Osteoblast (primary cell): ENCODE data around the gene SHROOM3. TPM values are rescaled to one million over a fixed set of nuclear protein-coding genes. Genes with fewer than 3 reads are reported as not detected.
A peak's percentile ranks its signal among the peaks of the same experiment; 100 is the strongest.

ENCODE experiments used
- DNase-seq: peaks from one replicate; pipeline ENCODE4 v3.0.0; 2011; ENCODE audit warnings: low spot score, mixed read lengths; ENCODE audit not compliant: insufficient read length; ENCODE audit errors: missing footprints
- H2AFZ ChIP-seq: 2 replicates; pipeline ENCODE4 v1.6.0; 2011; ENCODE audit warnings: mild to moderate bottlenecking, low read length
- H3K27ac ChIP-seq: 2 replicates; pipeline ENCODE4 v1.5.1; 2011; ENCODE audit warnings: mild to moderate bottlenecking, low read depth, low read length, moderate library complexity
- H3K27me3 ChIP-seq: 2 replicates; pipeline ENCODE4 v1.6.0; 2012; ENCODE audit warnings: mild to moderate bottlenecking, control low read depth, inconsistent platforms, low read length, moderate library complexity; ENCODE audit not compliant: insufficient read depth
- H3K36me3 ChIP-seq: 2 replicates; pipeline ENCODE4 v1.5.1; 2011; ENCODE audit warnings: mild to moderate bottlenecking, low read length, control low read depth, moderate library complexity; ENCODE audit not compliant: insufficient read depth
- H3K4me1 ChIP-seq: 2 replicates; pipeline ENCODE4 v1.5.1; 2011; ENCODE audit warnings: mild to moderate bottlenecking, low read length, control low read depth, moderate library complexity; ENCODE audit not compliant: insufficient read depth
- H3K4me2 ChIP-seq: 2 replicates; pipeline ENCODE4 v1.6.0; 2011; ENCODE audit warnings: mild to moderate bottlenecking, low read length; ENCODE audit not compliant: insufficient read depth
- H3K4me3 ChIP-seq: fragments of 200-600 bp; sonication (generic); 3 replicates; pipeline ENCODE4 v1.5.1; 2012; ENCODE audit warnings: mild to moderate bottlenecking, low read length, inconsistent platforms; ENCODE audit not compliant: insufficient read depth
- H3K79me2 ChIP-seq: 2 replicates; pipeline ENCODE4 v1.6.0; 2012; ENCODE audit warnings: mild to moderate bottlenecking, low read length, control low read depth, inconsistent platforms; ENCODE audit not compliant: insufficient read depth
- H3K9me3 ChIP-seq: 2 replicates; pipeline ENCODE4 v1.5.1; 2011; ENCODE audit warnings: low read depth, low read length, control low read depth
- H4K20me1 ChIP-seq: 2 replicates; pipeline ENCODE4 v1.6.0; 2012; ENCODE audit warnings: mild to moderate bottlenecking, low read length, control low read depth; ENCODE audit not compliant: insufficient read depth
- total RNA-seq: library from RNA; depleted of rRNA; stranded (reverse); fragments of >200 nt; gene quantifications from 2 replicates; pipeline ENCODE4 v1.2.3, GENCODE V29; 2012
- TF ChIP-seq, protein P1 (sequence below): IDR thresholded peaks from 2 replicates; pipeline ENCODE4 v1.5.1; 2011; ENCODE audit warnings: mild to moderate bottlenecking, low read depth, low read length, moderate library complexity; ENCODE audit errors: extremely low read depth

SHROOM3 gene
- total RNA-seq, 1 donor, result 9.8 TPM

DNA sequence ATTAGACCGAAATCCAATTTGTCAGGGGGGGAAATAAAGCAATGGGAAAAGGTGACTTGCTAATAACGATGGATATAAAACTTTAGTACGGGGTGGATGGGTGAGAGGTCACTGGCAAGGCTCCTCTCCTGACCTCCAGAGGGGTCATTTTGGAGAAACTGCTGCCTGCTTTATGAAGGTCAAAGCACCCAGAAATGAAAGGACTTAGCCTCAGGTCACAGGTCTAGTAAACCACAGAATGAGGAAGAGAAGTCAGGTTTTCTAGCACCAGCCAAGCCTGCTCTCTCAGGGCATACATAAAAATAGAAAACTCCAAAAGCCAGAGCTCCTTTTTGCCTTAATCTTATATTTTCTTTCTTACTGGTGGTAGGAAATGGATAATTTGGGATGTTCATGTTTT, 134.2 kb downstream of the SHROOM3 start:
- Histone ChIP-seq H3K4me2 (no peak overlapping the region), H3K9me3 (no peaks in the 10 kb centered on the region), H3K4me3 (no peak overlapping the region), H3K4me1 (peaks cover 42% of the 10 kb centered on the region), H2AFZ (no peak overlapping the region), H3K79me2 (no peaks in the 10 kb centered on the region), H3K27me3 (no peaks in the 10 kb centered on the region), H3K36me3 (no peaks in the 10 kb centered on the region), H3K27ac (peak overlapping the region; percentile 69), H4K20me1 (no peaks in the 10 kb centered on the region)
- no peak for DNase-seq
- TF ChIP-seq, protein P1, sequence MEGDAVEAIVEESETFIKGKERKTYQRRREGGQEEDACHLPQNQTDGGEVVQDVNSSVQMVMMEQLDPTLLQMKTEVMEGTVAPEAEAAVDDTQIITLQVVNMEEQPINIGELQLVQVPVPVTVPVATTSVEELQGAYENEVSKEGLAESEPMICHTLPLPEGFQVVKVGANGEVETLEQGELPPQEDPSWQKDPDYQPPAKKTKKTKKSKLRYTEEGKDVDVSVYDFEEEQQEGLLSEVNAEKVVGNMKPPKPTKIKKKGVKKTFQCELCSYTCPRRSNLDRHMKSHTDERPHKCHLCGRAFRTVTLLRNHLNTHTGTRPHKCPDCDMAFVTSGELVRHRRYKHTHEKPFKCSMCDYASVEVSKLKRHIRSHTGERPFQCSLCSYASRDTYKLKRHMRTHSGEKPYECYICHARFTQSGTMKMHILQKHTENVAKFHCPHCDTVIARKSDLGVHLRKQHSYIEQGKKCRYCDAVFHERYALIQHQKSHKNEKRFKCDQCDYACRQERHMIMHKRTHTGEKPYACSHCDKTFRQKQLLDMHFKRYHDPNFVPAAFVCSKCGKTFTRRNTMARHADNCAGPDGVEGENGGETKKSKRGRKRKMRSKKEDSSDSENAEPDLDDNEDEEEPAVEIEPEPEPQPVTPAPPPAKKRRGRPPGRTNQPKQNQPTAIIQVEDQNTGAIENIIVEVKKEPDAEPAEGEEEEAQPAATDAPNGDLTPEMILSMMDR, result no peak

DNA sequence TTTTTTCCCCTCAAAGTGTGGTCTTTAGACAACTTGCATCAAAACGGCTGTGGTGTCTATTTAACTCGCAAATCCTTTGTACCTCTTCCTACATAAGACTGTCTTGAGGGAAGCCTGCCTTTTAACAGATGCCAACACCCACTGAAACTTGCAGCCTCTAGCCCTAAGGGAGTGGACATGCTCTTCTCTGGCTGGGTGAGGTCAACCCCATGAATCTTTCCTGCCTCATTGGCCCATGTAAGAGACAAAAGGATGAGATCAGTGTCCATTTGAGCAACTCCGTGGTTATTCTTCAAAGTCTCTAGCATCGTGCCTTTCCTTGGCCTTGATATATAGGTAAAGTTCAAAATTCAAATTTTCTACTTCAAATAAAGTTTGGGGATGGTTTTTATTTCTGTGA, 134.7 kb downstream of the SHROOM3 start:
- H3K27me3 ChIP-seq, result no peaks in the 10 kb centered on the region
- H3K27ac ChIP-seq, result peak overlapping the region; percentile 69
- no peaks in the 10 kb centered on the region for H3K9me3 ChIP-seq
- DNase-seq, result no peak
- no peaks in the 10 kb centered on the region for H3K79me2 ChIP-seq
- H2AFZ ChIP-seq, result no peak overlapping the region
- H3K36me3 ChIP-seq, result no peaks in the 10 kb centered on the region
- H3K4me1 ChIP-seq, result peaks cover 40% of the 10 kb centered on the region
- no peaks in the 10 kb centered on the region for H4K20me1 ChIP-seq
- TF ChIP-seq, protein P1, result no peak
- H3K4me2 ChIP-seq, result no peak overlapping the region
- no peak overlapping the region for H3K4me3 ChIP-seq

DNA sequence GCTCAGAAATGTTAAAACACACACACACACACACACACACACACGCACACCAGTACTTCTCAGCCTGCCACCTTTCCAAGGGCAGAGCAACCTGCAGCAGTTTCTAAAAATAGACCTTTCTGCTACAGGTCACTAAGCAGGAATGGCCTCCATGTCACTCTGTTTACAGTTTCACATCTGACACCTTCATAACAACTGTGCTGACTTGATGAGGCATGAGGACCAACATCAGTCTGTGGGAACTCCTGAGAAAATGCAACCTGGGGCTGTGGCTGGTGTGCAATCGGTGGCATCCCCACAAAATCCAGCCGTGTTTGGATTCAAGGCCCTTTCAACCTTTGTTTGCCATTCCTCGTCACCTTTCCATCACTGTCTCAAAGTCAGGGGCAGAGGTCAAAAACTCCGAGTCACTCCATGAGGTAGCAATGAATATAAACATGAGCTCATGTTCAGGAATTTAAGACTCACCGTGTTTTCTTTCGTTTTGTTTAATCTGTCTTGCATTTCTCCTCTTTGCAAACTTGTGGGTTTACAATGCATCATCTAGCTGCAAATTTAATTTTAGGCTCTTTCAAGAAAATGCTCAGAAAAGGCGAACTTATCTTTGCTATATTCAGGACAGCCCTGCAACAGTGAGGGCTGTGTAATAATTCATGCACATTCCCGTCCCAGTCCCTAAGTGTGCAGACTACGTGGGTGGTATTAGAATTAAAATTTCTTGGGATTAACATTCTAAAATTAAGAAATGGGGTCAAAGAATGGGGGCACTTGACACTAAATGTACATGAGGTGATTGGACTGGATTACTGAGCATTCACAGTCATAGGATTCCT, 135.3 kb downstream of the SHROOM3 start:
- no peaks in the 10 kb centered on the region for H3K36me3 ChIP-seq
- TF ChIP-seq, protein P1, result no peak
- peaks cover 40% of the 10 kb centered on the region for H3K4me1 ChIP-seq
- H3K4me3 ChIP-seq, result peak overlapping the region; percentile 8
- H3K9me3 ChIP-seq, result no peaks in the 10 kb centered on the region
- peak overlapping the region; percentile 65 for H3K4me2 ChIP-seq
- peak; percentile 19 for DNase-seq
- peak overlapping the region; percentile 55 for H2AFZ ChIP-seq
- H3K79me2 ChIP-seq, result no peaks in the 10 kb centered on the region
- peak overlapping the region; percentile 69 for H3K27ac ChIP-seq
- no peaks in the 10 kb centered on the region for H3K27me3 ChIP-seq
- H4K20me1 ChIP-seq, result no peaks in the 10 kb centered on the region

DNA sequence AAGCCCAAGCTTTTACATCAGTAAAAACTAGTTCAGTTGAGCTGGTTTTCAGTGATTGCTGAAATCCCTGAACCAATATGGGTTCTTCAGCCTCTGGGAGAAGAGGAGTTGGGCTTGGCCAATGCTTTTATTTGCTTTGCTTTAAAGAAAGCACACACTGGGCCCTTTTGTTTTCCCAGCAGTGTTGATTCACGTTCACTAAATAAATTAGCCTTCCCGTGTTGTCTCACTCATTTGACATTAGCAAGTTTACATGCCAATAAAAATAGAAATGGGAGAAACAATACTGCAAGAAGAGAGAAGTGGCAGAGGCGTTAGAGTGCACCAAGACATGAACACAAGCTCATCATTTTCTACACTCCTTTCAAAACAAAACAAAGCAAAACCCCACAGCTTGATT, 136.2 kb downstream of the SHROOM3 start:
- peaks cover 40% of the 10 kb centered on the region for H3K4me1 ChIP-seq

More for the DNA sequence above, 136.2 kb downstream of the SHROOM3 start:
- TF ChIP-seq, protein P1, result no peak
- Histone ChIP-seq H2AFZ (peak overlapping the region; percentile 23), H3K4me3 (no peak overlapping the region), H3K36me3 (no peaks in the 10 kb centered on the region), H4K20me1 (no peaks in the 10 kb centered on the region), H3K4me2 (no peak overlapping the region), H3K27me3 (no peaks in the 10 kb centered on the region), H3K79me2 (no peaks in the 10 kb centered on the region), H3K27ac (peak overlapping the region; percentile 61), H3K9me3 (no peaks in the 10 kb centered on the region)
- DNase-seq, result no peak
